Mammary epithelial cell (primary cell): Measurements from ENCODE around the gene AGBL5.

Experiments used
- EZH2 ChIP-seq: IDR thresholded peaks from 2 replicates; pipeline ENCODE4 v1.6.1; 2012; ENCODE audit warnings: low read length, inconsistent platforms, borderline replicate concordance
- TF ChIP-seq, protein P1 (sequence below), 2 donors: IDR thresholded peaks in 1 of 2; conservative IDR thresholded peaks in 1 of 2; 2 replicates each; pipeline ENCODE4 v1.5.1; 2011 to 2012; ENCODE audit warnings: inconsistent platforms in 2 of 2, low read length in 2 of 2, mild to moderate bottlenecking in 2 of 2, control low read depth in 1 of 2, low read depth in 1 of 2; ENCODE audit not compliant: insufficient read depth in 1 of 2; ENCODE audit errors: extremely low read depth in 1 of 2

DNA sequence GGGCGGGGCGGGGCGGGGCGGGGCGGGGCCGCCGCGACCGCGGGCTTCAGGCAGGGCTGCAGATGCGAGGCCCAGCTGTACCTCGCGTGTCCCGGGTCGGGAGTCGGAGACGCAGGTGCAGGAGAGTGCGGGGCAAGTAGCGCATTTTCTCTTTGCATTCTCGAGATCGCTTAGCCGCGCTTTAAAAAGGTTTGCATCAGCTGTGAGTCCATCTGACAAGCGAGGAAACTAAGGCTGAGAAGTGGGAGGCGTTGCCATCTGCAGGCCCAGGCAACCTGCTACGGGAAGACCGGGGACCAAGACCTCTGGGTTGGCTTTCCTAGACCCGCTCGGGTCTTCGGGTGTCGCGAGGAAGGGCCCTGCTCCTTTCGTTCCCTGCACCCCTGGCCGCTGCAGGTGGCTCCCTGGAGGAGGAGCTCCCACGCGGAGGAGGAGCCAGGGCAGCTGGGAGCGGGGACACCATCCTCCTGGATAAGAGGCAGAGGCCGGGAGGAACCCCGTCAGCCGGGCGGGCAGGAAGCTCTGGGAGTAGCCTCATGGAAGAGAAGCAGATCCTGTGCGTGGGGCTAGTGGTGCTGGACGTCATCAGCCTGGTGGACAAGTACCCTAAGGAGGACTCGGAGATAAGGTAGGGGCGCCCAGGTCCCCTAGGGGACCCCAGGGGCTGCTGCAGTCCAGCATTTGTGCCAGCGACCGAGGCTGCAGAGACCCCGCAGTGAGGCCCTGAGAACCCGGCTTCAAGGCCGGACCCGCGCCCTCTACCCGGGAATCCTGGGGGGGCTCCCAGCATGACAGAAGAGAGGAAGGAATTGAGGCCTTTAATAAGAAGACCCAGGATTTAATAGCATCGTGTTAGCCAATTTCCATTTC is 35.5 kb downstream of the AGBL5 start, which contains the start of gene KHK:
- no peak for TF ChIP-seq EZH2
- TF ChIP-seq, protein P1, sequence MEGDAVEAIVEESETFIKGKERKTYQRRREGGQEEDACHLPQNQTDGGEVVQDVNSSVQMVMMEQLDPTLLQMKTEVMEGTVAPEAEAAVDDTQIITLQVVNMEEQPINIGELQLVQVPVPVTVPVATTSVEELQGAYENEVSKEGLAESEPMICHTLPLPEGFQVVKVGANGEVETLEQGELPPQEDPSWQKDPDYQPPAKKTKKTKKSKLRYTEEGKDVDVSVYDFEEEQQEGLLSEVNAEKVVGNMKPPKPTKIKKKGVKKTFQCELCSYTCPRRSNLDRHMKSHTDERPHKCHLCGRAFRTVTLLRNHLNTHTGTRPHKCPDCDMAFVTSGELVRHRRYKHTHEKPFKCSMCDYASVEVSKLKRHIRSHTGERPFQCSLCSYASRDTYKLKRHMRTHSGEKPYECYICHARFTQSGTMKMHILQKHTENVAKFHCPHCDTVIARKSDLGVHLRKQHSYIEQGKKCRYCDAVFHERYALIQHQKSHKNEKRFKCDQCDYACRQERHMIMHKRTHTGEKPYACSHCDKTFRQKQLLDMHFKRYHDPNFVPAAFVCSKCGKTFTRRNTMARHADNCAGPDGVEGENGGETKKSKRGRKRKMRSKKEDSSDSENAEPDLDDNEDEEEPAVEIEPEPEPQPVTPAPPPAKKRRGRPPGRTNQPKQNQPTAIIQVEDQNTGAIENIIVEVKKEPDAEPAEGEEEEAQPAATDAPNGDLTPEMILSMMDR (conservative IDR thresholded peaks at IDR 0.05 in 1 of 2, IDR thresholded peaks at IDR 0.05 in 1 of 2; ENCODE audit: extremely low read depth in 1 of 2, insufficient read depth in 1 of 2, low read depth in 1 of 2, low read length in 2 of 2) = no peak
